Fibroblast of peridontal ligament (primary cell): ENCODE measurements around the gene ITGB7.
"Not testable (repeated sequence)": the region's sequence is repeated elsewhere in the genome, so short reads cannot be mapped to it uniquely, and the experiment has no call there.

ENCODE experiments used
- DNase-seq: peaks from one replicate; pipeline ENCODE4 v3.0.0-alpha.2; 2010; ENCODE audit errors: extremely low read depth

ITGB7 gene

GRCh38 chr12:53178803-53179202 is 28.2 kb downstream of the ITGB7 start:
- DNase-seq = not testable (repeated sequence)

- DNase-seq = not testable (repeated sequence)
These were observed 29.6 kb downstream of the ITGB7 start for GRCh38 chr12:53177447-53177846.

DNA sequence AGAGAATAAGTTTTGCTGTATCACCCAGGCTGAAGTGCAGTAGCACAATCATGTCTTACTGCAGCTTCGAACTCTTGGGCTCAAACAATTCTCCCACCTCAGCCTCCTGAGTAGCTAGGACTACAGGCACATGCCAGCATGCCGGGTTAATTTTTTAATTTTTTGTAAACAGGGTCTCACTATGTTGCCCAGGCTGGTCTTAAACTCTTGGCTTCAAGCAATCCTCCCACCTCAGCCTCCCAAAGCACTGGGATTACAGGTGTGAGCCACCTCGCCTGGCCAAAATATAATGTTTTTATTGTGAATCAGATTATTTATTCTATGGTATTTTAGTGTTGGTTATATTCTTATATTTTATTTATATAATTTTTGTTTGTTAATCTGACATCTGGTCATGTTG is 30.3 kb downstream of the ITGB7 start:
- no peak for DNase-seq

DNA sequence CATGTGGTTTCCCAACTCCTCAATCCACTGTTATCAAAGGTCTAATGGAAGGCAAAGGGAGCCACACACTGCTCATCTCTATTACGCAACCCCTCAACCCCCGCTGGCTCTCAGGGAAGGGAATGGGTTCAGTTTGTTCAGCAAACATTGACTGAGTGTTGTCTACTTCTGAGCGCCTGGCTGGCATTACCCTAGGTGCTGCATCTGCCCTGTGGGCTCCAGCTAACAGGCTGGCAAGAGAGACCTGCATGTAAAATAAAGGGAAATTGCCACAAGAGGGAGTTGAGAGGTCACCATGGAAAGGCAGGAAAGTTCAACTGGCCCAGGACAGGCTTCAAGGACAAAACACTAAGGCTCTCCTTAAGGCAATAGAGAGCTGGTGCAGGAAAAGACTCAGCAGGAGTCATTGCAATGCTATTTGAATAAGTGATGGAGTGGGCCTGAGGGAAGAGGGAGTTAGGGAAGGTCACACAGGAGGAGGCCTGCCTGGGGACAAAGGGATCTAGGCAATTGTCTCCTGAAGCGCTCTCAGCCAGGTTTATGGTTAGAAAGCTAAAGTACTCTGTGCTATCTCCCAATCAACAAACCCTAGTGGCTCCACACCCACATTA is 32.1 kb downstream of the ITGB7 start:
- peak; percentile 58 for DNase-seq

DNA sequence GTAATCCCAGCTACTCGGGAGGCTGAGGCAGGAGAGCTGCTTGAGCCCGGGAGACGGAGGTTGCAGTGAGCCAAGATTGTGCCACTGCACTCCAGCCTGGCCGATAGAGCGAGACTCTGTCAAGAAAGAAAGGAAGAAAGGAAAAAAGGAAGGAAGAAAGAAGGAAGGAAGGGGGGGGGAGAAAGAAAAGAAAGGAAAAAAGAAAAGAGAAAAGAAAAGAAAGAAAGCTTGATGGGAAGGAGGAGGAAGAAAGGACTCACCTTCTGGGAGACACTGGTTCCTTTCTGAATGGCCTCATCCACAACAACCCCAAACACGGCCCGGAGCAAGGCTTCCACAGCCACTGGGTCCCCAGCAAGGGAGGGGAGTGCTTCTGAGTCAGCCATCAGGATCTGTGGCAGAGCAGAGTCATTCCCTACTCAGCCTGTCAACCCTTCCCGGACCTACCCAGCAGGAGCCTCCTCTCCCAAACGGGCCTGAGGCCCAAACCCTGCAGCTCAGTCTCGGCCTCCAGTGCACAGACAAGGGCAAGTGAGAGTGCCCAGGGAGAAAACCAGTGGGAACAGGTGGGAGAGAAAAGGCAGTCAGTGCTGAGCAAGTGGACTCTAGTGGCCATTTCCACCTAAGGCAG is 33.9 kb downstream of the ITGB7 start:
- peak; percentile 19 for DNase-seq

GRCh38 chr12:53172352-53172751 is 34.7 kb downstream of the ITGB7 start:
- peak; percentile 57 for DNase-seq

GRCh38 chr12:53171725-53172329 is 35.2 kb downstream of the ITGB7 start:
- DNase-seq = no peak

GRCh38 chr12:53170876-53171724 is 36.0 kb downstream of the ITGB7 start:
- DNase-seq = no peak

GRCh38 chr12:53170215-53170614 is 36.8 kb downstream of the ITGB7 start:
- no peak for DNase-seq

DNA sequence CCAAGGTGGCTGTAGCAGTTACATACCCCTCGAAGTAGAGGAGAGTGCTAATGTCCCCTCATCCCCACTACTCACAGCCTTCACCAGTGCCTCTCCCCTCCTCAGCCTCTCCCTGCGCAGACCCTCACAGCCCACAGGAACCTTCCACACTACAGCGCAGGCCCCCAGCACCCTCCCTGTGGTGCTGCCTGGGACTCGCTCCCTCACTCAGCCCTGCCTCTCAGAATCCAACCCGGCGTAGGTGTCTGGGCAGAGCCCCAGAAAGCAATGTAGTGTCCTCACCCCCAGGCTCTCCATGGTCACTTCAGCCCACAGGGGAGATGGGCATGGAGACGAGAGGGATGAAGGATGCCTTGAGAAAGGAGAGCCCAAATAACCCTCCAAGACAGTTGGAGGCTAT is 37.4 kb downstream of the ITGB7 start:
- no peak for DNase-seq

DNA sequence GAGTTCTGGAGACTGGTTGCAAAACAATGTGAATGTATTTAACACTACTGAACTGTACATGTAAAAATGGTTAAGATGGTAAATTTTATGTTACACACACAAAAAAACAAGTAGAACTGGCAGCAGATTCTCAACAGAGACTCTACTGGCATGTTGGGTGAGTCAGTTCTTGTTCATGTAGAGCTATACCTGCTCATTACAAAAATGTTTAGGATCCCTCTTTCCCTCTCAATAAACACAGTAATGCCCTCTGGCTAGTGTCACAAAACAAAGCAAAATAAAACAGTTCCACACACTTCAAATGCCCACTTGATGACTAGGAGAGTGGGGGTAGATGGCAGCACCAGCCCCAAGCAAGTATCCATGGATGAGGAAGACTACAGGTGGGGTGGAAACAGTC is 40.2 kb downstream of the ITGB7 start:
- no peak for DNase-seq

DNA sequence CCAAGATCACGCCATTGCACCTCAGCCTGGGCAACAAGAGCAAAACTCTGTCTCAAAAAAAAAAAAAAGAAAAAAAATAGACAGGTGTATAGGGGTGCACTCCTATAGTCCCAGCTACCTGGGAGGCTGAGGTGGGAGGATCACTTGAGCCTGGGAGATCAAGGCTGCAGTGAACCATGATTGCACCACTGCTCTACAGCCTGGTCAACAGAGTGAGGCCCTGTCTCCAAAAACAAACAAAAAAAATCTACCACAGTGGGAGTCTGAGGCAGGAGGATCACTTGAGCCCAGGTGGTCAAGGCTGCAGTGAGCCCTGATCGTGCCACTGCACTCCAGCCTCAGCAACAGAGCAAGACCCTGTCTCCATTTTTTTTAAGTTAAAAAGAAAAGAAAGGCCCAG is 44.0 kb downstream of the ITGB7 start:
- DNase-seq = not testable (repeated sequence)

DNA sequence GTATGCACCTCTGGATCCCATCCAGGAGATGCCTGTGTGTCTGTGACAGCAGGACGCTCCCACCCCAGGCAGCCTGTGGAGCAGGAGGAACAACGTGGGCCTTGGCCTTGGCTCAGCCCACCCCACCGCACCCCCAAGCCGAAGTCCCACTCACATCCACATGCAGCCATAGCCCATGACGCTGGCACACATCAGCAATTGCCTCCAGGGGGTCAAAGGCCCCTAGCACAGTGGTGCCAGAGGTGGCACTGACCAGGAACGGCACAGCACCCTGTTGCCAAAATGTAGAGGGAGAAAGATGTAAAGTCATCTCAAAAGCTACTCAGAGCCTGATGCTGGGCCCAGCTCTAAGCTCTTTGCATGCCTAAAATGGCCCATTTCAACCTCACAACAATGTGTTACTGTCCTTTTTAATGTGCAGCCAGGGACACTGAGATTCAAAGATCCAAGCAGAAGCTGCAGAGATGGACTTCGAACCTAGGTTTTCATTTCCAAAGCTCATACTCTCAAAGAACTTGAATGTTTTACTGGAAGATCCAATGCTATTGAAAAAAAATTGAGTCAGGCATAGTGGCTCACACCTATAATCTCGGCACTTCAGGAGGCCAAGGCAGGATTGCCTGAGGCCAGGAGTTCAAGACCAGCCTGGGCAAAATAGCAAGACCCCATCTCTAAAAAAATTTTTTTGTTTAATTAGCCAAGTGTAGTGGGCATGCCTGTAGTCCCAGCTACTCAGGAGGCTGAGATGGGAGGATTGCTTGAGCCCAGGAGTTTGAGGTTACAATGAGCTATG is 45.7 kb downstream of the ITGB7 start:
- no peak for DNase-seq

DNA sequence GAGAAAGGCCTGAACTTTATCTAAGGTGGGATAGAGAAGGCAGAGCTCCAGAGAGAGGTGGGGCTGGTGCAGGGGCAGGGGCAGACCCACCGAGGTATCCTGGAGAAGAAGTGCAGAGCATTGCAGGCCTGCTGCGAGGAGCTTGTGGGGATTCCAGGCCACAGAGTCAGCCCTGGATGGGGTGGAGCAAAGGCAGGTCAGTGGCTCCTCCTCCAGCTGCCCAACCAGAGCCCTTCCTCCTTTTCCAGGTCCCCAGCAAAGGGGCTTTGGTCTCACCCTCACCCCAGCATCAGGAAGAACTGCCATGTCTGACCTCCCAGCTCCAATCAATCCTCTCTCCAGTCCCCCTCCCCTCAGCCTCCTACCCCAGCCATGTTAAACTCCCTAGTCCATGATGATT is 46.4 kb downstream of the ITGB7 start:
- no peak for DNase-seq

- DNase-seq = no peak
These were observed 47.1 kb downstream of the ITGB7 start for GRCh38 chr12:53160000-53160399.

- DNase-seq = peak; percentile 79
These were observed 47.7 kb downstream of the ITGB7 start for GRCh38 chr12:53159195-53159839.

DNA sequence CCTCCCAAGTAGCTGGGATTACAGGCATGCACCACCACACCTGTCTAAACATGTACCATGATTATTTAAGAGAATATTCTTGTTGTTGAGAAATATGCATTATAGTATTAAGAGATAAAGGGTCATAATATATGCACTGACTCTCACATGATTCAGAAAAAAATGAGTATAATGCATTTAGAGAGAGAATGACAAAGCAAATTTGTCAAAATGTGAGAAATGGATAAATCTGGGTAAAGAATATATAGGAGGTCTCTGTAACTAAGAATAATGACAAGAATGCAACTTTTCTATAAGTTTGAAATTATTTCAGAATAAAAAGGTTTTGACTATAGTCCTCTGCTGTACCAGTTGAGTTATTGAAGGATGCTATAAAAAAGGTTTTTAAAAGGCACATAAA is 54.7 kb downstream of the ITGB7 start:
- DNase-seq = no peak

GRCh38 chr12:53151039-53151438 is 56.0 kb downstream of the ITGB7 start:
- DNase-seq = no peak

GRCh38 chr12:53147653-53148052 is 59.4 kb downstream of the ITGB7 start:
- no peak for DNase-seq

GRCh38 chr12:53147181-53147580 is 59.9 kb downstream of the ITGB7 start:
- no peak for DNase-seq
